Measurements from ENCODE around the gene RNF133.

RNF133 gene

DNA sequence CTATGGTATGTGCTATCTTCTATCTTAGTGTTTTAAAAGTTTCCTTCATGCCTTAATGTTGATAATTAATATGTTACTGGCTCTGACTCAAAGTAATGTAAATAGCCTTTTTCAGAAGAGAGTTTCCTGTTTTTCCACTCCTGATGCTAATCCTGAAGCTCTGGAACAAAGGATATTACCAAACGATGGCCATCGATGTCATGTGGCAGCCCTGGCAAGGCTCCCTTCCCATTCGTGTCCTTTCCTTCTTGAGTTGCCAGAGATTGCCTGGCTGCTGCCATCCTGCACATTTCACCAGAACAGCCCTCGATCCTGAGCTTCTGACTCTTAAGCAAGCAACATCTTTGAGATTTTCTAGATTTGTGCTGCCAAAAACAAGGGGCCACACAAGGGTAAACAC is 46.0 kb downstream of the RNF133 start:
- TF ChIP-seq, protein P1, sequence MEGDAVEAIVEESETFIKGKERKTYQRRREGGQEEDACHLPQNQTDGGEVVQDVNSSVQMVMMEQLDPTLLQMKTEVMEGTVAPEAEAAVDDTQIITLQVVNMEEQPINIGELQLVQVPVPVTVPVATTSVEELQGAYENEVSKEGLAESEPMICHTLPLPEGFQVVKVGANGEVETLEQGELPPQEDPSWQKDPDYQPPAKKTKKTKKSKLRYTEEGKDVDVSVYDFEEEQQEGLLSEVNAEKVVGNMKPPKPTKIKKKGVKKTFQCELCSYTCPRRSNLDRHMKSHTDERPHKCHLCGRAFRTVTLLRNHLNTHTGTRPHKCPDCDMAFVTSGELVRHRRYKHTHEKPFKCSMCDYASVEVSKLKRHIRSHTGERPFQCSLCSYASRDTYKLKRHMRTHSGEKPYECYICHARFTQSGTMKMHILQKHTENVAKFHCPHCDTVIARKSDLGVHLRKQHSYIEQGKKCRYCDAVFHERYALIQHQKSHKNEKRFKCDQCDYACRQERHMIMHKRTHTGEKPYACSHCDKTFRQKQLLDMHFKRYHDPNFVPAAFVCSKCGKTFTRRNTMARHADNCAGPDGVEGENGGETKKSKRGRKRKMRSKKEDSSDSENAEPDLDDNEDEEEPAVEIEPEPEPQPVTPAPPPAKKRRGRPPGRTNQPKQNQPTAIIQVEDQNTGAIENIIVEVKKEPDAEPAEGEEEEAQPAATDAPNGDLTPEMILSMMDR (IDR thresholded peaks at IDR 0.05), result no peak

DNA sequence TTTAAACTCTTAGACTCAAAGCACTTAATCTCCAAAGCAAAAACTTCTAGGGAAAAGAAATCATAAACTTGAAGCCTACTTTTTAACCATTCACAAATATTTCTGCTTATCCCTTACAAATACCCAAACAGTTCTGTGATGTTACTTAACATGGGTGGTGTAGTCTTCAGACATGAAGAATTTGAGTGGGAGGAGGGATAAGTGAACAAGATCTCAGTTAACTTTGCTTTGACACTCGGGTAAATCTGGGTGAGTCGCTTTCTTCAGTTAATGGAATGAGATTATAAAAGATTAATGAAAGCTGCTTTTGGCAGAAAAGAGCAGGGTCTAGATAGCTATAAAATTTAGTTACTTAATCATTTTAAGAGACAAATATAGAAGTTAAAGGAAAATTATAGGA is 47.5 kb downstream of the RNF133 start:
- TF ChIP-seq, protein P1 (IDR thresholded peaks at IDR 0.05), result no peak

All from LNCAP (cell line).